Measurements from ENCODE around the gene UBASH3A.

UBASH3A gene

DNA sequence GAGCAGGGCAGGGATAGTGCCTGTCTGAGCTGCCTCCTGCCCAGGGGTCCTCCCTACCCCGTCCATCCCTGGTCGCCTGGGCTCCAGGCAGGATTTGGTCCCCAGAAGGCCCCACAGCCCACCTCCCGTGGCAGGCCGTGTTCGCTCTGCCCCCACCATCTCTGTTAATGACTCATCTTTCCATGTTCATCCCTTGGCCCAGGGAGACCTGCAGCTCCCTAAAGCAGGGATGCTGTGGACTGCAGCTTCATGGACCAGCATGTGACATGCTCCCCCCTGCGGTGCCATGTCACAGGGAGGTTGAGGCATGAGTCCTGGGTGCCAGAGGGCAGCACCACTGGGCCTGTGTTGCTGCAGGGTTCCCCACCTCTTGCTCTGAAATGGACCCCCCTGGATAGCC, 26.8 kb downstream of the UBASH3A start:
- Histone ChIP-seq H3K14ac (ENCODE audit: low read length) (no peak overlapping the region), H3K9me3 (ENCODE audit: insufficient read depth, low read depth, low read length) (peaks cover 3% of the 10 kb centered on the region), H2AK5ac (ENCODE audit: low read length) (no peak overlapping the region), H2AFZ (ENCODE audit: insufficient read depth, low read length, poor library complexity) (no peak overlapping the region), H2BK5ac (ENCODE audit: low read depth, low read length, poor library complexity) (no peak overlapping the region), H2BK120ac (ENCODE audit: insufficient read depth, low read length, poor library complexity) (no peak overlapping the region), H3K79me2 (ENCODE audit: control insufficient read depth, insufficient read depth, low read length, poor library complexity) (no peaks in the 10 kb centered on the region), H4K12ac (ENCODE audit: low read depth, low read length) (no peak overlapping the region), H3K23ac (ENCODE audit: low read length) (no peak overlapping the region), H3K4me1 (ENCODE audit: control insufficient read depth in 1 of 2, insufficient read depth in 2 of 2, low read length in 2 of 2) (no peaks in the 10 kb centered on the region), H3K4ac (ENCODE audit: low read depth, low read length) (no peak overlapping the region), H3K18ac (ENCODE audit: low read length) (no peak overlapping the region), H2BK12ac (ENCODE audit: low read length) (no peak overlapping the region), H3K4me2 (ENCODE audit: low read length) (no peak overlapping the region), H3K36me3 (ENCODE audit: control insufficient read depth in 1 of 2, insufficient read depth in 2 of 2, low read length in 2 of 2) (no peaks in the 10 kb centered on the region), H4K8ac (ENCODE audit: low read depth, low read length) (no peak overlapping the region), H4K91ac (ENCODE audit: low read depth, low read length) (no peak overlapping the region), H3K27ac (ENCODE audit: low read depth, low read length) (no peak overlapping the region), H3K27me3 (ENCODE audit: insufficient read depth, low read length) (no peaks in the 10 kb centered on the region), H3K4me3 (ENCODE audit: low read depth, low read length) (no peak overlapping the region), H3K9ac (ENCODE audit: low read length) (no peak overlapping the region), H3K79me1 (ENCODE audit: low read length) (no peaks in the 10 kb centered on the region)
- no peak for DNase-seq
- no CpG with 5 or more reads among the region's 6 CpGs for WGBS (ENCODE audit: extremely low coverage, insufficient coverage, insufficient read length)

DNA sequence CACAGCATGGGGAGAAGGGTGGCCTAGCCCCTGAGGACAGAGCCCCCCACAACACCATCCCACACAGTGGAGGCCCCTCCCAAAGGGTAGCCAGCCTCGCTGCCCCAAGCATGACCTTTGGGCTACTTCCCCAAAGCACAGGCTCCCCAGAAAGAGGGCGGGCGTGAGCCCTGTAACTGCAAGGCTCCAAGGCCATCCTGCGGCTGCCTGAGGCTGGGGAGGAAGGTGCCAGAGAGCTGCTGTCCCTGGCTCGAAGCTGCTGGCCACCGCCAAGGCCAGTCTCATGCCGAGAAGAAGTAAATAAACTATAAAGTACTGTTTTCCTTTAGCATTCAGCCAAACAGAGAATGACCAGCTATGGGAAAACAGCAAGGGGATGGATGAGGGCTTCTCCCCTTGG, 27.5 kb downstream of the UBASH3A start:
- no peak overlapping the region for H3K4me2 ChIP-seq (ENCODE audit: low read length)
- no peak overlapping the region for H3K9ac ChIP-seq (ENCODE audit: low read length)
- H4K91ac ChIP-seq (ENCODE audit: low read depth, low read length), result no peak overlapping the region
- no peak overlapping the region for H3K27ac ChIP-seq (ENCODE audit: low read depth, low read length)
- no peaks in the 10 kb centered on the region for H3K4me1 ChIP-seq (ENCODE audit: control insufficient read depth in 1 of 2, insufficient read depth in 2 of 2, low read length in 2 of 2)
- no peak overlapping the region for H3K4ac ChIP-seq (ENCODE audit: low read depth, low read length)
- H3K27me3 ChIP-seq (ENCODE audit: insufficient read depth, low read length), result no peaks in the 10 kb centered on the region
- no CpG with 5 or more reads among the region's 7 CpGs for WGBS (ENCODE audit: extremely low coverage, insufficient coverage, insufficient read length)
- H3K18ac ChIP-seq (ENCODE audit: low read length), result no peak overlapping the region
- H4K8ac ChIP-seq (ENCODE audit: low read depth, low read length), result no peak overlapping the region
- no peak overlapping the region for H3K4me3 ChIP-seq (ENCODE audit: low read depth, low read length)
- no peak overlapping the region for H2BK120ac ChIP-seq (ENCODE audit: insufficient read depth, low read length, poor library complexity)
- H3K79me2 ChIP-seq (ENCODE audit: control insufficient read depth, insufficient read depth, low read length, poor library complexity), result no peaks in the 10 kb centered on the region
- no peaks in the 10 kb centered on the region for H3K79me1 ChIP-seq (ENCODE audit: low read length)
- DNase-seq, result no peak
- H3K14ac ChIP-seq (ENCODE audit: low read length), result no peak overlapping the region
- H3K23ac ChIP-seq (ENCODE audit: low read length), result no peak overlapping the region
- H2AK5ac ChIP-seq (ENCODE audit: low read length), result no peak overlapping the region
- H3K36me3 ChIP-seq (ENCODE audit: control insufficient read depth in 1 of 2, insufficient read depth in 2 of 2, low read length in 2 of 2), result no peaks in the 10 kb centered on the region
- H2BK12ac ChIP-seq (ENCODE audit: low read length), result no peak overlapping the region
- peaks cover 3% of the 10 kb centered on the region for H3K9me3 ChIP-seq (ENCODE audit: insufficient read depth, low read depth, low read length)
- H4K12ac ChIP-seq (ENCODE audit: low read depth, low read length), result no peak overlapping the region
- H2AFZ ChIP-seq (ENCODE audit: insufficient read depth, low read length, poor library complexity), result no peak overlapping the region
- no peak overlapping the region for H2BK5ac ChIP-seq (ENCODE audit: low read depth, low read length, poor library complexity)

- no CpG with 5 or more reads among the region's 1 CpG for WGBS (ENCODE audit: extremely low coverage, insufficient coverage, insufficient read length)
- DNase-seq, result no peak
- Histone ChIP-seq H3K18ac (ENCODE audit: low read length) (no peak overlapping the region), H3K4ac (ENCODE audit: low read depth, low read length) (no peak overlapping the region), H2BK120ac (ENCODE audit: insufficient read depth, low read length, poor library complexity) (no peak overlapping the region), H3K9me3 (ENCODE audit: insufficient read depth, low read depth, low read length) (peaks cover 3% of the 10 kb centered on the region), H3K79me2 (ENCODE audit: control insufficient read depth, insufficient read depth, low read length, poor library complexity) (no peaks in the 10 kb centered on the region), H3K9ac (ENCODE audit: low read length) (no peak overlapping the region), H3K4me2 (ENCODE audit: low read length) (no peak overlapping the region), H4K8ac (ENCODE audit: low read depth, low read length) (no peak overlapping the region), H3K36me3 (ENCODE audit: control insufficient read depth in 1 of 2, insufficient read depth in 2 of 2, low read length in 2 of 2) (no peaks in the 10 kb centered on the region), H3K4me1 (ENCODE audit: control insufficient read depth in 1 of 2, insufficient read depth in 2 of 2, low read length in 2 of 2) (no peaks in the 10 kb centered on the region), H3K27ac (ENCODE audit: low read depth, low read length) (no peak overlapping the region), H3K23ac (ENCODE audit: low read length) (no peak overlapping the region), H3K27me3 (ENCODE audit: insufficient read depth, low read length) (no peaks in the 10 kb centered on the region), H4K12ac (ENCODE audit: low read depth, low read length) (no peak overlapping the region), H2BK5ac (ENCODE audit: low read depth, low read length, poor library complexity) (no peak overlapping the region), H2AK5ac (ENCODE audit: low read length) (no peak overlapping the region), H4K91ac (ENCODE audit: low read depth, low read length) (no peak overlapping the region), H2AFZ (ENCODE audit: insufficient read depth, low read length, poor library complexity) (no peak overlapping the region), H3K4me3 (ENCODE audit: low read depth, low read length) (no peak overlapping the region), H3K79me1 (ENCODE audit: low read length) (no peaks in the 10 kb centered on the region), H3K14ac (ENCODE audit: low read length) (no peak overlapping the region), H2BK12ac (ENCODE audit: low read length) (no peak overlapping the region)
Measured at GRCh38 chr21:42432695-42433094, 29.0 kb downstream of the UBASH3A start.

GRCh38 chr21:42433946-42434551, 30.3 kb downstream of the UBASH3A start:
- Histone ChIP-seq H3K4me1 (ENCODE audit: control insufficient read depth in 1 of 2, insufficient read depth in 2 of 2, low read length in 2 of 2) (no peaks in the 10 kb centered on the region), H3K4ac (ENCODE audit: low read depth, low read length) (no peak overlapping the region), H2AK5ac (ENCODE audit: low read length) (no peak overlapping the region), H2AFZ (ENCODE audit: insufficient read depth, low read length, poor library complexity) (no peak overlapping the region), H3K9me3 (ENCODE audit: insufficient read depth, low read depth, low read length) (peaks cover 4% of the 10 kb centered on the region), H3K23ac (ENCODE audit: low read length) (no peak overlapping the region), H2BK12ac (ENCODE audit: low read length) (no peak overlapping the region), H3K4me3 (ENCODE audit: low read depth, low read length) (no peak overlapping the region), H3K4me2 (ENCODE audit: low read length) (no peak overlapping the region), H3K9ac (ENCODE audit: low read length) (no peak overlapping the region), H3K27me3 (ENCODE audit: insufficient read depth, low read length) (no peaks in the 10 kb centered on the region), H3K79me2 (ENCODE audit: control insufficient read depth, insufficient read depth, low read length, poor library complexity) (no peaks in the 10 kb centered on the region), H3K79me1 (ENCODE audit: low read length) (no peaks in the 10 kb centered on the region), H4K91ac (ENCODE audit: low read depth, low read length) (no peak overlapping the region), H4K12ac (ENCODE audit: low read depth, low read length) (no peak overlapping the region), H3K36me3 (ENCODE audit: control insufficient read depth in 1 of 2, insufficient read depth in 2 of 2, low read length in 2 of 2) (no peaks in the 10 kb centered on the region), H3K18ac (ENCODE audit: low read length) (no peak overlapping the region), H3K27ac (ENCODE audit: low read depth, low read length) (no peak overlapping the region), H2BK120ac (ENCODE audit: insufficient read depth, low read length, poor library complexity) (no peak overlapping the region), H4K8ac (ENCODE audit: low read depth, low read length) (no peak overlapping the region), H3K14ac (ENCODE audit: low read length) (no peak overlapping the region), H2BK5ac (ENCODE audit: low read depth, low read length, poor library complexity) (no peak overlapping the region)
- WGBS (ENCODE audit: extremely low coverage, insufficient coverage, insufficient read length), result no CpG with 5 or more reads among the region's 10 CpGs
- no peak for DNase-seq
